ENCODE results near the gene ZNF878.

ZNF878 gene

GRCh38 chr19:12075538-12076139, 22.9 kb upstream of the ZNF878 start:
- Histone ChIP-seq H4K20me1 (ENCODE audit: insufficient read depth, low read length) (no peaks in the 10 kb centered on the region), H3F3A (ENCODE audit: insufficient read depth, low read length) (no peaks in the 10 kb centered on the region), H3K27ac (ENCODE audit: low read length) (no peak overlapping the region), H3K36me3 (replicated peaks; ENCODE audit: insufficient read depth, low read length) (no peaks in the 10 kb centered on the region), H3K4me2 (ENCODE audit: low read depth, low read length) (no peak overlapping the region), H3K27me3 (replicated peaks; ENCODE audit: insufficient read depth, low read length) (no peaks in the 10 kb centered on the region), H3K4me1 (ENCODE audit: low read length) (no peaks in the 10 kb centered on the region), H3K9me3 (replicated peaks; ENCODE audit: insufficient read depth, low read length) (no peaks in the 10 kb centered on the region), H3K4me3 (ENCODE audit: low read length) (no peak overlapping the region), H3K79me2 (ENCODE audit: low read length) (no peaks in the 10 kb centered on the region), H3K9me2 (replicated peaks; ENCODE audit: insufficient read depth, low read length) (no peaks in the 10 kb centered on the region), H3K9ac (ENCODE audit: low read length) (no peak overlapping the region), H2AFZ (ENCODE audit: low read length) (no peak overlapping the region)
- no peak for TF ChIP-seq EZH2 (optimal IDR thresholded peaks at IDR 0.05; ENCODE audit: low read depth, low read length)
- TF ChIP-seq EZH2phosphoT487 (IDR thresholded peaks at IDR 0.05; ENCODE audit: low read length): no peak
- no peak for TF ChIP-seq CTCF (IDR thresholded peaks at IDR 0.05; ENCODE audit: low read length)
- no peak for DNase-seq

GRCh38 chr19:12064590-12065538, 12.1 kb upstream of the ZNF878 start, which contains the start of gene ZNF844:
Gene ZNF844 (plus strand): TSS chr19:12064731. CDS start chr19:12064874, 143 bp downstream.
- H2AFZ ChIP-seq (ENCODE audit: low read length): no peak within 1 kb of the TSS

GRCh38 chr19:12055784-12056183, 3.0 kb upstream of the ZNF878 start:
- Histone ChIP-seq H3K4me2 (ENCODE audit: low read depth, low read length) (no peak overlapping the region), H3K4me3 (ENCODE audit: low read length) (no peak overlapping the region), H3K27ac (ENCODE audit: low read length) (no peak overlapping the region), H3K27me3 (replicated peaks; ENCODE audit: insufficient read depth, low read length) (no peaks in the 10 kb centered on the region), H3K4me1 (ENCODE audit: low read length) (no peaks in the 10 kb centered on the region), H3K79me2 (ENCODE audit: low read length) (no peaks in the 10 kb centered on the region), H3K9ac (ENCODE audit: low read length) (no peak overlapping the region), H3K36me3 (replicated peaks; ENCODE audit: insufficient read depth, low read length) (no peaks in the 10 kb centered on the region), H2AFZ (ENCODE audit: low read length) (no peak overlapping the region), H3K9me2 (replicated peaks; ENCODE audit: insufficient read depth, low read length) (no peaks in the 10 kb centered on the region), H3K9me3 (replicated peaks; ENCODE audit: insufficient read depth, low read length) (no peaks in the 10 kb centered on the region), H4K20me1 (ENCODE audit: insufficient read depth, low read length) (no peaks in the 10 kb centered on the region), H3F3A (ENCODE audit: insufficient read depth, low read length) (no peaks in the 10 kb centered on the region)
- TF ChIP-seq EZH2phosphoT487 (IDR thresholded peaks at IDR 0.05; ENCODE audit: low read length): no peak
- no peak for TF ChIP-seq CTCF (IDR thresholded peaks at IDR 0.05; ENCODE audit: low read length)
- TF ChIP-seq EZH2 (optimal IDR thresholded peaks at IDR 0.05; ENCODE audit: low read depth, low read length): no peak
- no peak for DNase-seq

More at GRCh38 chr19:12064590-12065538, 12.1 kb upstream of the ZNF878 start, which contains the start of gene ZNF844:
- no peaks in the 10 kb centered on the region for H3K9me3 ChIP-seq (replicated peaks; ENCODE audit: insufficient read depth, low read length)
- no peak within 1 kb of the TSS for H3K9ac ChIP-seq (ENCODE audit: low read length)
- DNase-seq: no peak
- H3K4me2 ChIP-seq (ENCODE audit: low read depth, low read length): peak within 1 kb of the TSS; percentile 27; the same call in 1 of the 2 replicates
- H3K9me2 ChIP-seq (replicated peaks; ENCODE audit: insufficient read depth, low read length): no peaks in the 10 kb centered on the region
- H4K20me1 ChIP-seq (ENCODE audit: insufficient read depth, low read length): no peaks in the 10 kb centered on the region
- H3F3A ChIP-seq (ENCODE audit: insufficient read depth, low read length): no peaks in the 10 kb centered on the region
- TF ChIP-seq EZH2phosphoT487 (IDR thresholded peaks at IDR 0.05; ENCODE audit: low read length) (no peak), CTCF (IDR thresholded peaks at IDR 0.05; ENCODE audit: low read length) (no peak), EZH2 (optimal IDR thresholded peaks at IDR 0.05; ENCODE audit: low read depth, low read length) (no peak)
- H3K4me1 ChIP-seq (ENCODE audit: low read length): no peaks in the 10 kb centered on the region
- H3K27me3 ChIP-seq (replicated peaks; ENCODE audit: insufficient read depth, low read length): no peaks in the 10 kb centered on the region
- no peaks in the 10 kb centered on the region for H3K79me2 ChIP-seq (ENCODE audit: low read length)
- no peak within 1 kb of the TSS for H3K27ac ChIP-seq (ENCODE audit: low read length)
- H3K36me3 ChIP-seq (replicated peaks; ENCODE audit: insufficient read depth, low read length): no peaks in the 10 kb centered on the region
- peak within 1 kb of the TSS; percentile 41; the same call in 1 of the 2 replicates for H3K4me3 ChIP-seq (ENCODE audit: low read length)

Data from MM.1S (cell line).